ENCODE results near the gene PHAF1. TPM values are rescaled to one million over a fixed set of nuclear protein-coding genes. Genes with fewer than 3 reads are reported as not detected.
A peak's percentile ranks its signal among the peaks of the same experiment; 100 is the strongest.

Gene PHAF1
- total and polyA plus RNA-seq, 2 of the 13 experiments (the other 11 are each of a cell fraction or from before 2014, with no cell fraction given), result 48.3 to 174 TPM

GRCh38 chr16:67186550-67186950 lies 76.8 kb downstream of the PHAF1 start (continued):
- TF ChIP-seq CENPT (CRISPR knock-in tag; IDR thresholded peaks at IDR 0.05; ENCODE audit: low read depth) (no peak), NCOA5 (CRISPR knock-in tag; IDR thresholded peaks at IDR 0.05) (no peak), SRF (IDR thresholded peaks at IDR 0.05; ENCODE audit: low read depth, low read length) (no peak), TSC22D2 (CRISPR knock-in tag; IDR thresholded peaks at IDR 0.05; ENCODE audit: borderline replicate concordance) (no peak), NFIB (CRISPR knock-in tag; IDR thresholded peaks at IDR 0.05; ENCODE audit: borderline replicate concordance) (peak; percentile 88; the same call in 1 of the 2 replicates), CEBPB (IDR thresholded peaks at IDR 0.05; ENCODE audit: borderline replicate concordance, low read depth, low read length) (no peak), ZNF605 (CRISPR knock-in tag; IDR thresholded peaks at IDR 0.05) (0 out of 2 replicates have a peak, but pooled peaks have one; percentile 21)

- Histone ChIP-seq H3K4me3 (replicated peaks in 1 of 3; ENCODE audit: insufficient read depth in 1 of 3, low read depth in 2 of 3, low read length in 3 of 3) (no peak overlapping the region), H3K9ac (ENCODE audit: insufficient read depth, low read depth, low read length) (no peak overlapping the region), H3K27me3 (ENCODE audit: control insufficient read depth in 1 of 2, insufficient read depth in 2 of 2, low read length in 2 of 2) (peaks cover 7 to 10% of the 10 kb centered on the region in 2 experiments; a peak in 2 of 5 replicates), H3K9me3 (ENCODE audit: low read length) (no peaks in the 10 kb centered on the region), H3K4me2 (ENCODE audit: low read depth, low read length) (no peak overlapping the region), H3K4me1 (ENCODE audit: insufficient read depth, low read length) (peaks cover 61% of the 10 kb centered on the region), H3K27ac (ENCODE audit: extremely low read length, insufficient read depth, low read length) (no peak overlapping the region), H3K79me2 (ENCODE audit: insufficient read depth, low read length) (peaks cover 3% of the 10 kb centered on the region), H3K36me3 (replicated peaks in 1 of 2; ENCODE audit: control insufficient read depth in 1 of 2, insufficient read depth in 2 of 2, low read length in 2 of 2) (no peaks in the 10 kb centered on the region), H4K20me1 (ENCODE audit: insufficient read depth, low read length) (no peaks in the 10 kb centered on the region; the same call in 1 of the 2 replicates), H2AFZ (ENCODE audit: low read length) (no peak overlapping the region)
- WGBS (ENCODE audit: low lambda C conversion rate), result 51% methylated on average over 13 of the region's 26 CpGs
- POLR2A ChIA-PET, result interaction anchor here (1.0 kb wide), 1 partner anchor 17 kb away, joined by 3 read pairs; the partner anchor contains the start of gene NOL3
- CTCF ChIA-PET (ENCODE audit: low intra/inter-chr PET ratio, low total read pairs), result interaction anchor here (2.5 kb wide), 1 partner anchor 13 kb away, joined by 5 read pairs; no protein-coding TSS in a partner anchor
- DNase-seq (ENCODE audit: low spot score) (no peak), ATAC-seq (no peak), FAIRE-seq (no peak)
- in situ Hi-C loops (cut with HindIII; ENCODE audit: extremely low pct_ligation_motif_present, low pct_unique_long_range_greater_than_20kb) (loop anchor here (5.0 kb wide), 1 partner anchor 210 kb away; no protein-coding TSS in a partner anchor), intact Hi-C loops (cut with micrococcal nuclease; ENCODE audit: unreplicated experiment) (loop anchor here (5.0 kb wide), 1 partner anchor 40 kb away; the partner anchor contains the start of gene TMEM208)
- no TSS peak for BruUV-seq (replicated peaks)
- TF ChIP-seq ZNF232 (CRISPR knock-in tag; IDR thresholded peaks at IDR 0.05; ENCODE audit: borderline replicate concordance) (no peak), ZNF468 (CRISPR knock-in tag; IDR thresholded peaks at IDR 0.05) (no peak), NFIB (CRISPR knock-in tag; IDR thresholded peaks at IDR 0.05; ENCODE audit: borderline replicate concordance) (no peak), SUZ12 (IDR thresholded peaks at IDR 0.05; ENCODE audit: low read depth, low read length) (no peak), ZNF674 (CRISPR knock-in tag; IDR thresholded peaks at IDR 0.05; ENCODE audit: low read depth) (no peak), MTA3 (CRISPR knock-in tag; IDR thresholded peaks at IDR 0.05) (no peak), EHMT2 (IDR thresholded peaks at IDR 0.05; ENCODE audit: borderline replicate concordance, low read depth, low read length) (no peak), ZMYM2 (CRISPR knock-in tag; IDR thresholded peaks at IDR 0.05) (no peak), EED (CRISPR knock-in tag; IDR thresholded peaks at IDR 0.05) (no peak), ZNF3 (CRISPR knock-in tag; IDR thresholded peaks at IDR 0.05) (no peak), ZNF256 (CRISPR knock-in tag; conservative IDR thresholded peaks at IDR 0.05) (no peak), RFX1 (IDR thresholded peaks at IDR 0.05) (no peak), REPIN1 (CRISPR knock-in tag; IDR thresholded peaks at IDR 0.05; ENCODE audit: borderline replicate concordance, low read depth) (no peak), KDM3A (CRISPR knock-in tag; IDR thresholded peaks at IDR 0.05; ENCODE audit: low read depth) (no peak), HDAC1 (CRISPR knock-in tag; IDR thresholded peaks at IDR 0.05) (no peak), ZNF589 (CRISPR knock-in tag; conservative IDR thresholded peaks at IDR 0.05) (no peak), ARNT2 (CRISPR knock-in tag; IDR thresholded peaks at IDR 0.05; ENCODE audit: low read depth) (no peak), MTA1 (CRISPR knock-in tag; IDR thresholded peaks at IDR 0.05; ENCODE audit: borderline replicate concordance) (no peak)
Observed at GRCh38 chr16:67187175-67187890, 77.6 kb downstream of the PHAF1 start.

All from HepG2 (cell line).